ENCODE results near the gene C1QTNF2. TPM values are rescaled to one million over a fixed set of nuclear protein-coding genes. Genes with fewer than 3 reads are reported as not detected.

Gene C1QTNF2
- total RNA-seq, 1 experiment from 2014 or later = not detected

- DNase-seq (ENCODE audit: unreplicated experiment) = no peak
- Mint-ChIP-seq H3K27me3 (ENCODE audit: insufficient read depth, unreplicated experiment) (no peaks in the 10 kb centered on the region), H3K4me1 (ENCODE audit: insufficient read depth, unreplicated experiment) (no peaks in the 10 kb centered on the region), H3K9me3 (ENCODE audit: unreplicated experiment) (no peaks in the 10 kb centered on the region), H3K4me3 (ENCODE audit: unreplicated experiment) (no peak overlapping the region), H3K27ac (ENCODE audit: low read depth, unreplicated experiment) (no peak overlapping the region), H3K36me3 (ENCODE audit: insufficient read depth, unreplicated experiment) (no peaks in the 10 kb centered on the region)
- no peak for TF ChIP-seq CTCF (IDR thresholded peaks at IDR 0.05; ENCODE audit: unreplicated experiment)
- intact Hi-C loops (cut with micrococcal nuclease) = no loop called here
- CTCF ChIA-PET = interaction anchor here (1.0 to 9.8 kb wide), 6 partner anchors 11 to 326 kb away, joined by 3 to 317 read pairs (median 26); no protein-coding TSS in a partner anchor
- POLR2A ChIA-PET = no interaction called here
- no TSS peak for BruUV-seq (replicated peaks)
Observed at GRCh38 chr5:160349249-160349934, 21.0 kb downstream of the C1QTNF2 start.

- H3K27me3 Mint-ChIP-seq (ENCODE audit: insufficient read depth, unreplicated experiment) = no peaks in the 10 kb centered on the region
- no peak overlapping the region for H3K4me3 Mint-ChIP-seq (ENCODE audit: unreplicated experiment)
- BruUV-seq (replicated peaks) = no TSS peak
- peaks cover 6% of the 10 kb centered on the region for H3K36me3 Mint-ChIP-seq (ENCODE audit: insufficient read depth, unreplicated experiment)
- DNase-seq (ENCODE audit: unreplicated experiment) = no peak
- ChIA-PET CTCF (interaction anchor here (0.6 to 9.8 kb wide), 10 partner anchors 12 to 325 kb away, joined by 3 to 317 read pairs (median 4); no protein-coding TSS in a partner anchor), POLR2A (no interaction called here)
- no peaks in the 10 kb centered on the region for H3K4me1 Mint-ChIP-seq (ENCODE audit: insufficient read depth, unreplicated experiment)
- intact Hi-C loops (cut with micrococcal nuclease) = no loop called here
- TF ChIP-seq CTCF (IDR thresholded peaks at IDR 0.05; ENCODE audit: unreplicated experiment) = no peak
- no peak overlapping the region for H3K27ac Mint-ChIP-seq (ENCODE audit: low read depth, unreplicated experiment)
- H3K9me3 Mint-ChIP-seq (ENCODE audit: unreplicated experiment) = no peaks in the 10 kb centered on the region
Observed at GRCh38 chr5:160348080-160348479, 22.3 kb downstream of the C1QTNF2 start.

GRCh38 chr5:160347448-160347847, 23.0 kb downstream of the C1QTNF2 start:
- intact Hi-C loops (cut with micrococcal nuclease) = no loop called here
- Mint-ChIP-seq H3K4me3 (ENCODE audit: unreplicated experiment) (no peak overlapping the region), H3K27me3 (ENCODE audit: insufficient read depth, unreplicated experiment) (no peaks in the 10 kb centered on the region), H3K4me1 (ENCODE audit: insufficient read depth, unreplicated experiment) (no peaks in the 10 kb centered on the region), H3K9me3 (ENCODE audit: unreplicated experiment) (no peaks in the 10 kb centered on the region), H3K36me3 (ENCODE audit: insufficient read depth, unreplicated experiment) (peaks cover 6% of the 10 kb centered on the region), H3K27ac (ENCODE audit: low read depth, unreplicated experiment) (no peak overlapping the region)
- DNase-seq (ENCODE audit: unreplicated experiment) = no peak
- ChIA-PET POLR2A (no interaction called here), CTCF (interaction anchor here (0.6 to 9.8 kb wide), 12 partner anchors 15 to 1074 kb away, joined by 3 to 317 read pairs (median 36); no protein-coding TSS in a partner anchor)
- no peak for TF ChIP-seq CTCF (IDR thresholded peaks at IDR 0.05; ENCODE audit: unreplicated experiment)
- no TSS peak for BruUV-seq (replicated peaks)

GRCh38 chr5:160342413-160342941, 27.9 kb downstream of the C1QTNF2 start:
- POLR2A ChIA-PET = interaction anchor here (0.6 to 3.0 kb wide), 14 partner anchors 8 to 1708 kb away, joined by 3 to 17 read pairs (median 3); partner anchors contain the start of genes PTTG1 and TTC1
- peaks cover 6% of the 10 kb centered on the region for H3K36me3 Mint-ChIP-seq (ENCODE audit: insufficient read depth, unreplicated experiment)
- H3K9me3 Mint-ChIP-seq (ENCODE audit: unreplicated experiment) = no peaks in the 10 kb centered on the region
- no peak for TF ChIP-seq CTCF (IDR thresholded peaks at IDR 0.05; ENCODE audit: unreplicated experiment)
- DNase-seq (ENCODE audit: unreplicated experiment) = peak; percentile 72
- CTCF ChIA-PET = interaction anchor here (0.6 to 9.8 kb wide), 32 partner anchors 10 to 1457 kb away, joined by 3 to 317 read pairs (median 4); partner anchors contain the start of genes C1QTNF2 and FABP6
- H3K27ac Mint-ChIP-seq (ENCODE audit: low read depth, unreplicated experiment) = no peak overlapping the region
- H3K4me3 Mint-ChIP-seq (ENCODE audit: unreplicated experiment) = no peak overlapping the region
- H3K27me3 Mint-ChIP-seq (ENCODE audit: insufficient read depth, unreplicated experiment) = no peaks in the 10 kb centered on the region
- H3K4me1 Mint-ChIP-seq (ENCODE audit: insufficient read depth, unreplicated experiment) = no peaks in the 10 kb centered on the region
- no TSS peak for BruUV-seq (replicated peaks)
- intact Hi-C loops (cut with micrococcal nuclease) = no loop called here
